Neural progenitor cell (in vitro differentiated cells): Measurements from ENCODE around the gene HERC5. TPM values are rescaled to one million over a fixed set of nuclear protein-coding genes. Genes with fewer than 3 reads are reported as not detected.

Experiments
- DNase-seq: peaks from one replicate; pipeline ENCODE4 v3.0.0-alpha.2; 2016; ENCODE audit warnings: low spot score
- H2AFZ ChIP-seq: fragments of 200-600 bp; sonication (generic); replicated peaks from 2 replicates; pipeline ENCODE4 v1.6.1; 2016; ENCODE audit warnings: antibody characterized with exemption
- H3F3A ChIP-seq: fragments of 200-600 bp; sonication (generic); 2 replicates; pipeline ENCODE4 v1.6.1; 2016; ENCODE audit warnings: antibody characterized with exemption, low read depth
- H3K27ac ChIP-seq: fragments of 200-600 bp; sonication (generic); 2 replicates; pipeline ENCODE4 v1.5.1; 2016; ENCODE audit warnings: mild to moderate bottlenecking
- H3K27me3 ChIP-seq: fragments of 200-600 bp; sonication (generic); 2 replicates; pipeline ENCODE4 v1.6.1; 2016; ENCODE audit warnings: mild to moderate bottlenecking, moderate library complexity
- H3K36me3 ChIP-seq: fragments of 200-600 bp; sonication (generic); 2 replicates; pipeline ENCODE4 v1.5.1; 2016
- H3K4me1 ChIP-seq: fragments of 200-600 bp; sonication (generic); 2 replicates; pipeline ENCODE4 v1.6.1; 2016; ENCODE audit warnings: mixed run types
- H3K4me2 ChIP-seq: fragments of 200-600 bp; sonication (generic); 2 replicates; pipeline ENCODE4 v1.6.1; 2016
- H3K4me3 ChIP-seq: fragments of 200-600 bp; sonication (generic); 2 replicates; pipeline ENCODE4 v1.5.1; 2016
- H3K79me2 ChIP-seq: fragments of 200-600 bp; sonication (generic); 2 replicates; pipeline ENCODE4 v1.6.1; 2016; ENCODE audit warnings: low read depth
- H3K9ac ChIP-seq: fragments of 200-600 bp; sonication (generic); 2 replicates; pipeline ENCODE4 v1.6.1; 2016
- H3K9me3 ChIP-seq: fragments of 200-600 bp; sonication (generic); 2 replicates; pipeline ENCODE4 v1.5.1; 2016; ENCODE audit warnings: low read depth
- H4K20me1 ChIP-seq: fragments of 200-600 bp; sonication (generic); 2 replicates; pipeline ENCODE4 v1.6.1; 2016; ENCODE audit warnings: low read depth
- H3K27ac Mint-ChIP-seq: 3 replicates; pipeline ENCODE4 v1.8.0; 2021; ENCODE audit warnings: mixed read lengths
- H3K27me3 Mint-ChIP-seq: 2 replicates; pipeline ENCODE4 v1.8.0; 2022; ENCODE audit warnings: low read depth, mild to moderate bottlenecking, inconsistent platforms, moderate library complexity, mixed read lengths; ENCODE audit not compliant: insufficient read depth
- H3K36me3 Mint-ChIP-seq: 3 replicates; pipeline ENCODE4 v1.8.0; 2021; ENCODE audit warnings: mixed read lengths
- H3K4me1 Mint-ChIP-seq: 3 replicates; pipeline ENCODE4 v1.8.0; 2021; ENCODE audit warnings: mixed read lengths
- H3K4me3 Mint-ChIP-seq: 3 replicates; pipeline ENCODE4 v1.8.0; 2021; ENCODE audit warnings: mild to moderate bottlenecking, moderate library complexity, mixed read lengths
- H3K9me3 Mint-ChIP-seq: 3 replicates; pipeline ENCODE4 v1.8.0; 2020; ENCODE audit warnings: mixed read lengths
- CTCF ChIP-seq: fragments of 200-600 bp; sonication (generic); IDR thresholded peaks from 2 replicates; pipeline ENCODE4 v1.5.1; 2017; ENCODE audit warnings: antibody characterized with exemption, mild to moderate bottlenecking
- EZH2 ChIP-seq: fragments of 200-600 bp; sonication (generic); IDR thresholded peaks from 2 replicates; pipeline ENCODE4 v1.6.1; 2017; ENCODE audit warnings: antibody characterized with exemption, mild to moderate bottlenecking, moderate library complexity
- EZH2phosphoT487 ChIP-seq: fragments of 200-600 bp; sonication (generic); IDR thresholded peaks from 2 replicates; pipeline ENCODE4 v1.6.1; 2017; ENCODE audit warnings: antibody characterized with exemption
- total RNA-seq: library from RNA; depleted of rRNA; stranded (reverse); fragments of >200 nt; gene quantifications from 2 replicates; pipeline ENCODE4 v1.2.3, GENCODE V29; 2015; ENCODE audit warnings: low replicate concordance

The HERC5 gene
- total RNA-seq, 1 donor from 2014 or later, result 6.6 TPM

- Histone ChIP-seq H4K20me1 (no peaks in the 10 kb centered on the region), H3F3A (no peaks in the 10 kb centered on the region), H3K36me3 (no peaks in the 10 kb centered on the region), H3K9ac (no peak overlapping the region), H2AFZ (no peak overlapping the region), H3K27ac (no peak overlapping the region), H3K9me3 (no peaks in the 10 kb centered on the region), H3K4me1 (peaks cover 7% of the 10 kb centered on the region), H3K27me3 (no peaks in the 10 kb centered on the region), H3K79me2 (no peaks in the 10 kb centered on the region), H3K4me3 (no peak overlapping the region), H3K4me2 (no peak overlapping the region)
- Mint-ChIP-seq H3K27me3 (peaks cover 2% of the 10 kb centered on the region), H3K9me3 (no peaks in the 10 kb centered on the region), H3K27ac (no peak overlapping the region), H3K4me3 (no peak overlapping the region), H3K4me1 (no peaks in the 10 kb centered on the region), H3K36me3 (no peaks in the 10 kb centered on the region)
- DNase-seq, result no peak
- no peak for TF ChIP-seq EZH2phosphoT487
- no peak for TF ChIP-seq CTCF
- no peak for TF ChIP-seq EZH2
Observed at GRCh38 chr4:88549815-88550214, 92.9 kb downstream of the HERC5 start.

Other genes with a start within 250 kb of the HERC5 start
- 6.4 and 7.3 TPM in 2 replicates for gene PPM1K, start 172.6 kb upstream of the HERC5 start, total RNA-seq
- 0.24 and 0.28 TPM in 2 replicates for gene HERC6, start 78.3 kb upstream of the HERC5 start, total RNA-seq
- 87.1 and 106 TPM in 2 replicates for gene PYURF, start 66.7 kb downstream of the HERC5 start, total RNA-seq
- gene HERC3, start 135.4 kb downstream of the HERC5 start, total RNA-seq, result 2.3 and 4.1 TPM in 2 replicates
- 2.4 and 6.9 TPM in 2 replicates for gene NAP1L5, start 240.7 kb downstream of the HERC5 start, total RNA-seq